ENCODE data around the gene ZNF473. TPM values are rescaled to one million over a fixed set of nuclear protein-coding genes. Genes with fewer than 3 reads are reported as not detected.

ZNF473 gene
- total and polyA plus RNA-seq, 2 experiments from 2014 or later: 3.3 to 18.9 TPM

- TF ChIP-seq NANOG (IDR thresholded peaks at IDR 0.05; ENCODE audit: borderline replicate concordance) (no peak), EZH2 (IDR thresholded peaks at IDR 0.05; ENCODE audit: low read depth, unreplicated experiment) (no peak), ZNF331 (CRISPR knock-in tag; IDR thresholded peaks at IDR 0.05; ENCODE audit: low read depth) (no peak)
- TF ChIP-seq, protein P1, sequence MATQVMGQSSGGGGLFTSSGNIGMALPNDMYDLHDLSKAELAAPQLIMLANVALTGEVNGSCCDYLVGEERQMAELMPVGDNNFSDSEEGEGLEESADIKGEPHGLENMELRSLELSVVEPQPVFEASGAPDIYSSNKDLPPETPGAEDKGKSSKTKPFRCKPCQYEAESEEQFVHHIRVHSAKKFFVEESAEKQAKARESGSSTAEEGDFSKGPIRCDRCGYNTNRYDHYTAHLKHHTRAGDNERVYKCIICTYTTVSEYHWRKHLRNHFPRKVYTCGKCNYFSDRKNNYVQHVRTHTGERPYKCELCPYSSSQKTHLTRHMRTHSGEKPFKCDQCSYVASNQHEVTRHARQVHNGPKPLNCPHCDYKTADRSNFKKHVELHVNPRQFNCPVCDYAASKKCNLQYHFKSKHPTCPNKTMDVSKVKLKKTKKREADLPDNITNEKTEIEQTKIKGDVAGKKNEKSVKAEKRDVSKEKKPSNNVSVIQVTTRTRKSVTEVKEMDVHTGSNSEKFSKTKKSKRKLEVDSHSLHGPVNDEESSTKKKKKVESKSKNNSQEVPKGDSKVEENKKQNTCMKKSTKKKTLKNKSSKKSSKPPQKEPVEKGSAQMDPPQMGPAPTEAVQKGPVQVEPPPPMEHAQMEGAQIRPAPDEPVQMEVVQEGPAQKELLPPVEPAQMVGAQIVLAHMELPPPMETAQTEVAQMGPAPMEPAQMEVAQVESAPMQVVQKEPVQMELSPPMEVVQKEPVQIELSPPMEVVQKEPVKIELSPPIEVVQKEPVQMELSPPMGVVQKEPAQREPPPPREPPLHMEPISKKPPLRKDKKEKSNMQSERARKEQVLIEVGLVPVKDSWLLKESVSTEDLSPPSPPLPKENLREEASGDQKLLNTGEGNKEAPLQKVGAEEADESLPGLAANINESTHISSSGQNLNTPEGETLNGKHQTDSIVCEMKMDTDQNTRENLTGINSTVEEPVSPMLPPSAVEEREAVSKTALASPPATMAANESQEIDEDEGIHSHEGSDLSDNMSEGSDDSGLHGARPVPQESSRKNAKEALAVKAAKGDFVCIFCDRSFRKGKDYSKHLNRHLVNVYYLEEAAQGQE (IDR thresholded peaks at IDR 0.05; ENCODE audit: unreplicated experiment): no peak
Measured at GRCh38 chr19:50044922-50045321, 19.1 kb downstream of the ZNF473 start (continued).

- Histone ChIP-seq H3K9me2 (ENCODE audit: insufficient read depth) (no peaks in the 10 kb centered on the region), H3K36me3 (ENCODE audit: insufficient read depth) (peaks cover 45% of the 10 kb centered on the region), H3K4me2 (no peak overlapping the region), H3K27me3 (ENCODE audit: insufficient read depth) (no peaks in the 10 kb centered on the region), H3F3A (replicated peaks; ENCODE audit: low read depth) (no peaks in the 10 kb centered on the region; the same call in 1 of the 2 replicates), H2AFZ (no peak overlapping the region), H4K20me1 (replicated peaks; ENCODE audit: insufficient read depth) (no peaks in the 10 kb centered on the region), H3K79me2 (replicated peaks; ENCODE audit: insufficient read depth) (no peaks in the 10 kb centered on the region), H3K4me1 (ENCODE audit: insufficient read depth) (no peaks in the 10 kb centered on the region), H3K4me3 (no peak overlapping the region), H3K27ac (ENCODE audit: low read depth) (no peak overlapping the region)
- Mint-ChIP-seq H3K4me3 (no peak overlapping the region), H3K27me3 (ENCODE audit: insufficient read depth, low read depth, poor library complexity) (peaks cover 11% of the 10 kb centered on the region), H3K36me3 (ENCODE audit: low read depth) (peaks cover 89% of the 10 kb centered on the region), H3K4me1 (no peaks in the 10 kb centered on the region), H3K27ac (no peak overlapping the region), H3K9me3 (peaks cover 96% of the 10 kb centered on the region)
- TF ChIP-seq STAT1 (IDR thresholded peaks at IDR 0.05; ENCODE audit: unreplicated experiment): no peak
- TF ChIP-seq ZNF331 (CRISPR knock-in tag; IDR thresholded peaks at IDR 0.05; ENCODE audit: low read depth): no peak
- TF ChIP-seq, protein P1 (IDR thresholded peaks at IDR 0.05; ENCODE audit: unreplicated experiment): no peak
- TF ChIP-seq, protein P2, sequence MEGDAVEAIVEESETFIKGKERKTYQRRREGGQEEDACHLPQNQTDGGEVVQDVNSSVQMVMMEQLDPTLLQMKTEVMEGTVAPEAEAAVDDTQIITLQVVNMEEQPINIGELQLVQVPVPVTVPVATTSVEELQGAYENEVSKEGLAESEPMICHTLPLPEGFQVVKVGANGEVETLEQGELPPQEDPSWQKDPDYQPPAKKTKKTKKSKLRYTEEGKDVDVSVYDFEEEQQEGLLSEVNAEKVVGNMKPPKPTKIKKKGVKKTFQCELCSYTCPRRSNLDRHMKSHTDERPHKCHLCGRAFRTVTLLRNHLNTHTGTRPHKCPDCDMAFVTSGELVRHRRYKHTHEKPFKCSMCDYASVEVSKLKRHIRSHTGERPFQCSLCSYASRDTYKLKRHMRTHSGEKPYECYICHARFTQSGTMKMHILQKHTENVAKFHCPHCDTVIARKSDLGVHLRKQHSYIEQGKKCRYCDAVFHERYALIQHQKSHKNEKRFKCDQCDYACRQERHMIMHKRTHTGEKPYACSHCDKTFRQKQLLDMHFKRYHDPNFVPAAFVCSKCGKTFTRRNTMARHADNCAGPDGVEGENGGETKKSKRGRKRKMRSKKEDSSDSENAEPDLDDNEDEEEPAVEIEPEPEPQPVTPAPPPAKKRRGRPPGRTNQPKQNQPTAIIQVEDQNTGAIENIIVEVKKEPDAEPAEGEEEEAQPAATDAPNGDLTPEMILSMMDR (conservative IDR thresholded peaks at IDR 0.05; ENCODE audit: low read depth in 2 of 2): peak; percentile 91 to 93
- TF ChIP-seq ZNF114 (CRISPR knock-in tag; IDR thresholded peaks at IDR 0.05): no peak
- TF ChIP-seq NANOG (IDR thresholded peaks at IDR 0.05; ENCODE audit: borderline replicate concordance): no peak
- DNase-seq (ENCODE audit: low spot score): peak; percentile 87
- no peak; the same call in 2 of the 3 replicates for ATAC-seq
Measured at GRCh38 chr19:50046649-50047503, 21.1 kb downstream of the ZNF473 start.
